ENCODE data around the gene PARVA.

DNA sequence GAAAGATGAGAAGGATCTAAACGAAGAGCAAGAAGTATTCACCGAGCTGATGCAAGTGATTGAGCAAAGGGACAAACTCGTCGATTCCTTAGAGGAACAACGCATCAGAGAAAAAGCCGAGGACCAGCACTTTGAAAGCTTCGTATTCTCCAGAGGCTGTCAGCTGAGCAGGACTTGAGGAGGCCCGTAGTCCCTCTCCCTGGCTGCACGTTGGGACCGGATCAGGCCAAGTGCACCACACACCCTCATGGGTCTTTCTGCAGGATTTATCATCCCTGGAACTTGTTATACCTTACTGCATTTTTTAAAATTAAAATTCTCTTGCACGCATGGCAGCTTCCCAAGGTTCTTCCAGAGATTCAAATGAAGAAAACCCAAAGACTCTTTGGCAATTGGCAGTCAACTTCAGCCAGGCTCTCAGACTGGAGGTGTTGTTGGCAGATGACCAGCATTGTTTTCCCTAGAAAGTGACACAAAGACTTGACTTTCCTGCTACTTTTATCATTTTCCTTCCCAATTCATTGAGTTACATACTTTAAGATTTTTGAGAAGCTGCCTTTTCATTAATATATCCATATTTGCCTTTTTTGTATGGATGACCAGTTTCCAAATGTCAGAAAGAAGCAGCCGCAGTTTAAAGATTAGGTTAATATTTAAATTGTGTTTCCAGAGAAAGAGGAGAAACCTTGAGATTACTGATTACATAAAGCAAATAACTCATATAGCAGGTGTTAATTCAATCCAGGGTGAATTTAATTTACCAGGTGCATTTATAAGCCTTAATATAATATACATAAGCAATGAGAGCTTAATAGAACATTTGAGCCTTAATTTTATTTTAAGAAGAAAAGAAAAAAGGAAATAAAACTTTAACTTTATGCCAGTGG is 18.8 kb upstream of the PARVA start:
- TF ChIP-seq YY1 (IDR thresholded peaks at IDR 0.05) (no peak), TAF1 (conservative IDR thresholded peaks at IDR 0.05) (no peak), GABPA (IDR thresholded peaks at IDR 0.05 in 1 of 2, conservative IDR thresholded peaks at IDR 0.05 in 1 of 2) (no peak), RAD21 (IDR thresholded peaks at IDR 0.05) (no peak), SP1 (IDR thresholded peaks at IDR 0.05) (no peak), FOXA1 (IDR thresholded peaks at IDR 0.05) (no peak)
- TF ChIP-seq, protein P1, sequence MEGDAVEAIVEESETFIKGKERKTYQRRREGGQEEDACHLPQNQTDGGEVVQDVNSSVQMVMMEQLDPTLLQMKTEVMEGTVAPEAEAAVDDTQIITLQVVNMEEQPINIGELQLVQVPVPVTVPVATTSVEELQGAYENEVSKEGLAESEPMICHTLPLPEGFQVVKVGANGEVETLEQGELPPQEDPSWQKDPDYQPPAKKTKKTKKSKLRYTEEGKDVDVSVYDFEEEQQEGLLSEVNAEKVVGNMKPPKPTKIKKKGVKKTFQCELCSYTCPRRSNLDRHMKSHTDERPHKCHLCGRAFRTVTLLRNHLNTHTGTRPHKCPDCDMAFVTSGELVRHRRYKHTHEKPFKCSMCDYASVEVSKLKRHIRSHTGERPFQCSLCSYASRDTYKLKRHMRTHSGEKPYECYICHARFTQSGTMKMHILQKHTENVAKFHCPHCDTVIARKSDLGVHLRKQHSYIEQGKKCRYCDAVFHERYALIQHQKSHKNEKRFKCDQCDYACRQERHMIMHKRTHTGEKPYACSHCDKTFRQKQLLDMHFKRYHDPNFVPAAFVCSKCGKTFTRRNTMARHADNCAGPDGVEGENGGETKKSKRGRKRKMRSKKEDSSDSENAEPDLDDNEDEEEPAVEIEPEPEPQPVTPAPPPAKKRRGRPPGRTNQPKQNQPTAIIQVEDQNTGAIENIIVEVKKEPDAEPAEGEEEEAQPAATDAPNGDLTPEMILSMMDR (IDR thresholded peaks at IDR 0.05; ENCODE audit: low read depth, low read length, missing input control): no peak
- TF ChIP-seq, protein P2, sequence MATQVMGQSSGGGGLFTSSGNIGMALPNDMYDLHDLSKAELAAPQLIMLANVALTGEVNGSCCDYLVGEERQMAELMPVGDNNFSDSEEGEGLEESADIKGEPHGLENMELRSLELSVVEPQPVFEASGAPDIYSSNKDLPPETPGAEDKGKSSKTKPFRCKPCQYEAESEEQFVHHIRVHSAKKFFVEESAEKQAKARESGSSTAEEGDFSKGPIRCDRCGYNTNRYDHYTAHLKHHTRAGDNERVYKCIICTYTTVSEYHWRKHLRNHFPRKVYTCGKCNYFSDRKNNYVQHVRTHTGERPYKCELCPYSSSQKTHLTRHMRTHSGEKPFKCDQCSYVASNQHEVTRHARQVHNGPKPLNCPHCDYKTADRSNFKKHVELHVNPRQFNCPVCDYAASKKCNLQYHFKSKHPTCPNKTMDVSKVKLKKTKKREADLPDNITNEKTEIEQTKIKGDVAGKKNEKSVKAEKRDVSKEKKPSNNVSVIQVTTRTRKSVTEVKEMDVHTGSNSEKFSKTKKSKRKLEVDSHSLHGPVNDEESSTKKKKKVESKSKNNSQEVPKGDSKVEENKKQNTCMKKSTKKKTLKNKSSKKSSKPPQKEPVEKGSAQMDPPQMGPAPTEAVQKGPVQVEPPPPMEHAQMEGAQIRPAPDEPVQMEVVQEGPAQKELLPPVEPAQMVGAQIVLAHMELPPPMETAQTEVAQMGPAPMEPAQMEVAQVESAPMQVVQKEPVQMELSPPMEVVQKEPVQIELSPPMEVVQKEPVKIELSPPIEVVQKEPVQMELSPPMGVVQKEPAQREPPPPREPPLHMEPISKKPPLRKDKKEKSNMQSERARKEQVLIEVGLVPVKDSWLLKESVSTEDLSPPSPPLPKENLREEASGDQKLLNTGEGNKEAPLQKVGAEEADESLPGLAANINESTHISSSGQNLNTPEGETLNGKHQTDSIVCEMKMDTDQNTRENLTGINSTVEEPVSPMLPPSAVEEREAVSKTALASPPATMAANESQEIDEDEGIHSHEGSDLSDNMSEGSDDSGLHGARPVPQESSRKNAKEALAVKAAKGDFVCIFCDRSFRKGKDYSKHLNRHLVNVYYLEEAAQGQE (IDR thresholded peaks at IDR 0.05): no peak
- TF ChIP-seq, protein P3, sequence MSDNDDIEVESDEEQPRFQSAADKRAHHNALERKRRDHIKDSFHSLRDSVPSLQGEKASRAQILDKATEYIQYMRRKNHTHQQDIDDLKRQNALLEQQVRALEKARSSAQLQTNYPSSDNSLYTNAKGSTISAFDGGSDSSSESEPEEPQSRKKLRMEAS (IDR thresholded peaks at IDR 0.05): no peak

All from liver (tissue), 3 donors.